Activated CD8-positive, alpha-beta T cell treated with anti-CD3 and anti-CD28 coated beads, Interleukin-2, amount 10 ng/mL, durations not matched to agents 7 days and 5 days (primary cell): ENCODE results near the gene MKX. TPM values are rescaled to one million over a fixed set of nuclear protein-coding genes. Genes with fewer than 3 reads are reported as not detected.

Experiments
- ATAC-seq: fragments of 150-1000 bp; cut with Tn5 transposase; one replicate; pipeline ENCODE4 v1.10.0; 2021; ENCODE audit warnings: moderate library complexity
- CTCF ChIA-PET: fragments of 350-600 bp; sonication (Branson Sonifier 250); formaldehyde crosslinking; loops from one replicate; lab custom pipeline; 2021; ENCODE audit warnings: antibody characterized with exemption; lab: Charles Lee
- POLR2A ChIA-PET: fragments of 350-600 bp; sonication (Branson Sonifier 250); formaldehyde crosslinking; loops from one replicate; lab custom pipeline; 2021; ENCODE audit warnings: antibody characterized with exemption; lab: Charles Lee
- DNase-seq: peaks from one replicate; pipeline ENCODE4 v3.0.0-alpha.2; 2020
- H3K27ac Mint-ChIP-seq: one replicate; pipeline ENCODE4 v1.8.0; 2021; ENCODE audit warnings: mild to moderate bottlenecking, mixed read lengths
- H3K27me3 Mint-ChIP-seq: one replicate; pipeline ENCODE4 v1.8.0; 2021; ENCODE audit warnings: low read depth, mixed read lengths
- H3K36me3 Mint-ChIP-seq: one replicate; pipeline ENCODE4 v1.8.0; 2021; ENCODE audit warnings: low read depth, mixed read lengths
- H3K4me1 Mint-ChIP-seq: one replicate; pipeline ENCODE4 v1.8.0; 2021; ENCODE audit warnings: low read depth, mixed read lengths
- H3K4me3 Mint-ChIP-seq: one replicate; pipeline ENCODE4 v1.8.0; 2021; ENCODE audit warnings: mild to moderate bottlenecking, mixed read lengths
- H3K9me3 Mint-ChIP-seq: one replicate; pipeline ENCODE4 v1.8.0; 2022; ENCODE audit warnings: mixed read lengths; ENCODE audit not compliant: insufficient read depth
- total RNA-seq, 2 experiments: library from RNA; stranded (reverse); gene quantifications; one replicate each; pipeline ENCODE4 v1.2.3, GENCODE V29; 2021

MKX gene
- total RNA-seq, 2 experiments from 2014 or later, result not detected

- POLR2A ChIA-PET, result no interaction called here
- Mint-ChIP-seq H3K36me3 (no peaks in the 10 kb centered on the region), H3K27ac (no peak overlapping the region), H3K4me3 (no peak overlapping the region), H3K27me3 (peaks cover 14% of the 10 kb centered on the region), H3K4me1 (no peaks in the 10 kb centered on the region), H3K9me3 (no peaks in the 10 kb centered on the region)
- DNase-seq, result no peak
- CTCF ChIA-PET, result no interaction called here
- ATAC-seq, result no peak
These were observed 83.9 kb downstream of the MKX start for GRCh38 chr10:27661514-27662286.

- Mint-ChIP-seq H3K36me3 (no peaks in the 10 kb centered on the region), H3K9me3 (no peaks in the 10 kb centered on the region), H3K27ac (no peak overlapping the region), H3K4me3 (no peak overlapping the region), H3K27me3 (peaks cover 12% of the 10 kb centered on the region), H3K4me1 (no peaks in the 10 kb centered on the region)
- ATAC-seq (no peak), DNase-seq (no peak)
- POLR2A ChIA-PET, result no interaction called here
- CTCF ChIA-PET, result no interaction called here
These were observed 84.9 kb downstream of the MKX start for GRCh38 chr10:27660711-27661110.

- Mint-ChIP-seq H3K9me3 (no peaks in the 10 kb centered on the region), H3K4me1 (no peaks in the 10 kb centered on the region), H3K27ac (no peak overlapping the region), H3K36me3 (no peaks in the 10 kb centered on the region), H3K4me3 (no peak overlapping the region), H3K27me3 (peaks cover 10% of the 10 kb centered on the region)
- DNase-seq (no peak), ATAC-seq (no peak)
- CTCF ChIA-PET, result no interaction called here
- POLR2A ChIA-PET, result no interaction called here
These were observed 85.4 kb downstream of the MKX start for GRCh38 chr10:27660268-27660667.

GRCh38 chr10:27659786-27660185 lies 85.8 kb downstream of the MKX start:
- ChIA-PET CTCF (no interaction called here), POLR2A (no interaction called here)
- ATAC-seq, result no peak
- H3K4me3 Mint-ChIP-seq, result no peak overlapping the region
- no peaks in the 10 kb centered on the region for H3K36me3 Mint-ChIP-seq
- H3K9me3 Mint-ChIP-seq, result no peaks in the 10 kb centered on the region
- no peak overlapping the region for H3K27ac Mint-ChIP-seq
- no peaks in the 10 kb centered on the region for H3K4me1 Mint-ChIP-seq
- peaks cover 9% of the 10 kb centered on the region for H3K27me3 Mint-ChIP-seq
- DNase-seq, result no peak

GRCh38 chr10:27658788-27659187 lies 86.8 kb downstream of the MKX start:
- H3K36me3 Mint-ChIP-seq, result no peaks in the 10 kb centered on the region
- ATAC-seq (no peak), DNase-seq (no peak)
- H3K27ac Mint-ChIP-seq, result no peak overlapping the region
- H3K4me3 Mint-ChIP-seq, result no peak overlapping the region
- no peaks in the 10 kb centered on the region for H3K4me1 Mint-ChIP-seq
- POLR2A ChIA-PET, result no interaction called here
- H3K27me3 Mint-ChIP-seq, result peaks cover 6% of the 10 kb centered on the region
- no peaks in the 10 kb centered on the region for H3K9me3 Mint-ChIP-seq
- CTCF ChIA-PET, result interaction anchor here (1.4 to 1.8 kb wide), 2 partner anchors 10 to 101 kb away, joined by 5 to 8 read pairs; no protein-coding TSS in a partner anchor

- ChIA-PET CTCF (interaction anchor here (1.0 to 1.6 kb wide), 5 partner anchors 9 to 209 kb away, joined by 3 to 12 read pairs (median 3); no protein-coding TSS in a partner anchor), POLR2A (no interaction called here)
- ATAC-seq (no peak), DNase-seq (no peak)
- H3K27ac Mint-ChIP-seq, result no peak overlapping the region
- no peaks in the 10 kb centered on the region for H3K27me3 Mint-ChIP-seq
- no peaks in the 10 kb centered on the region for H3K9me3 Mint-ChIP-seq
- H3K4me1 Mint-ChIP-seq, result no peaks in the 10 kb centered on the region
- no peak overlapping the region for H3K4me3 Mint-ChIP-seq
- no peaks in the 10 kb centered on the region for H3K36me3 Mint-ChIP-seq
These were observed 90.3 kb downstream of the MKX start for GRCh38 chr10:27655296-27655695.

- ChIA-PET POLR2A (no interaction called here), CTCF (interaction anchor here (1.1 to 1.2 kb wide), 2 partner anchors 10 to 54 kb away, joined by 3 read pairs; no protein-coding TSS in a partner anchor)
- H3K27ac Mint-ChIP-seq, result no peak overlapping the region
- H3K36me3 Mint-ChIP-seq, result no peaks in the 10 kb centered on the region
- ATAC-seq (no peak), DNase-seq (no peak)
- no peaks in the 10 kb centered on the region for H3K9me3 Mint-ChIP-seq
- H3K4me1 Mint-ChIP-seq, result no peaks in the 10 kb centered on the region
- H3K27me3 Mint-ChIP-seq, result no peaks in the 10 kb centered on the region
- no peak overlapping the region for H3K4me3 Mint-ChIP-seq
These were observed 91.3 kb downstream of the MKX start for GRCh38 chr10:27654284-27654683.

- no peak for ATAC-seq
- Mint-ChIP-seq H3K27ac (no peak overlapping the region), H3K4me1 (no peaks in the 10 kb centered on the region), H3K9me3 (no peaks in the 10 kb centered on the region), H3K36me3 (no peaks in the 10 kb centered on the region), H3K27me3 (peaks cover 6% of the 10 kb centered on the region), H3K4me3 (no peak overlapping the region)
- DNase-seq, result no peak
- ChIA-PET POLR2A (no interaction called here), CTCF (no interaction called here)
These were observed 98.9 kb downstream of the MKX start for GRCh38 chr10:27646604-27647175.

GRCh38 chr10:27646194-27646593 lies 99.4 kb downstream of the MKX start:
- Mint-ChIP-seq H3K4me1 (no peaks in the 10 kb centered on the region), H3K27me3 (peaks cover 6% of the 10 kb centered on the region)
- no peak for ATAC-seq

GRCh38 chr10:27644307-27644939 lies 101.2 kb downstream of the MKX start:
- H3K36me3 Mint-ChIP-seq, result no peaks in the 10 kb centered on the region
- peaks cover 6% of the 10 kb centered on the region for H3K27me3 Mint-ChIP-seq
- ATAC-seq, result no peak
- H3K4me1 Mint-ChIP-seq, result no peaks in the 10 kb centered on the region
- H3K4me3 Mint-ChIP-seq, result no peak overlapping the region
- no peak for DNase-seq
- no peak overlapping the region for H3K27ac Mint-ChIP-seq
- ChIA-PET CTCF (no interaction called here), POLR2A (no interaction called here)
- H3K9me3 Mint-ChIP-seq, result no peaks in the 10 kb centered on the region

More at GRCh38 chr10:27646194-27646593, 99.4 kb downstream of the MKX start:
- no peaks in the 10 kb centered on the region for H3K36me3 Mint-ChIP-seq
- no peaks in the 10 kb centered on the region for H3K9me3 Mint-ChIP-seq
- ChIA-PET POLR2A (no interaction called here), CTCF (interaction anchor here (0.9 kb wide), 1 partner anchor 9 kb away, joined by 3 read pairs; no protein-coding TSS in a partner anchor)
- no peak overlapping the region for H3K27ac Mint-ChIP-seq
- DNase-seq, result no peak
- H3K4me3 Mint-ChIP-seq, result no peak overlapping the region

GRCh38 chr10:27643301-27643700 lies 102.3 kb downstream of the MKX start:
- Mint-ChIP-seq H3K9me3 (no peaks in the 10 kb centered on the region), H3K27ac (no peak overlapping the region), H3K27me3 (peaks cover 5% of the 10 kb centered on the region), H3K4me1 (no peaks in the 10 kb centered on the region), H3K36me3 (no peaks in the 10 kb centered on the region), H3K4me3 (no peak overlapping the region)
- ChIA-PET POLR2A (no interaction called here), CTCF (interaction anchor here (1.2 kb wide), 1 partner anchor 15 kb away, joined by 3 read pairs; no protein-coding TSS in a partner anchor)
- DNase-seq (no peak), ATAC-seq (no peak)

- Mint-ChIP-seq H3K27me3 (peaks cover 4% of the 10 kb centered on the region), H3K4me1 (no peaks in the 10 kb centered on the region), H3K27ac (no peak overlapping the region), H3K36me3 (no peaks in the 10 kb centered on the region), H3K4me3 (no peak overlapping the region), H3K9me3 (no peaks in the 10 kb centered on the region)
- POLR2A ChIA-PET, result no interaction called here
- CTCF ChIA-PET, result no interaction called here
- ATAC-seq (no peak), DNase-seq (no peak)
These were observed 103.5 kb downstream of the MKX start for GRCh38 chr10:27642023-27642589.
